KOPT-K1 (cell line): ENCODE results near the gene ORC3.

Experiments
- H3K27ac ChIP-seq: fragments of 200-600 bp; sonication (generic); 2 replicates; pipeline ENCODE4 v1.5.1; 2016; ENCODE audit warnings: antibody characterized with exemption, mild to moderate bottlenecking, low read depth, low read length; ENCODE audit not compliant: poor library complexity, severe bottlenecking
- H3K36me3 ChIP-seq: fragments of 200-600 bp; sonication (generic); 2 replicates; pipeline ENCODE4 v1.5.1; 2017; ENCODE audit warnings: antibody characterized with exemption, mild to moderate bottlenecking, low read length, moderate library complexity; ENCODE audit not compliant: insufficient read depth
- H3K9me3 ChIP-seq: fragments of 200-600 bp; sonication (generic); 2 replicates; pipeline ENCODE4 v1.5.1; 2017; ENCODE audit warnings: antibody characterized with exemption, low read length, mild to moderate bottlenecking; ENCODE audit not compliant: insufficient read depth, poor library complexity, severe bottlenecking

Gene ORC3

GRCh38 chr6:87589693-87590416, at the start of gene ORC3, which contains the start of gene RARS2:
ORC3 (plus strand) TSS chr6:87590135; CDS start chr6:87590169, 34 bp downstream.
RARS2 (minus strand) TSS chr6:87589987; CDS start chr6:87589957, 30 bp downstream.
- H3K9me3 ChIP-seq, result no peaks in the 10 kb centered on the region
- H3K36me3 ChIP-seq, result peaks cover 24% of the 10 kb centered on the region
- H3K27ac ChIP-seq, result peak within 1 kb of the TSS; percentile 80

- Histone ChIP-seq H3K9me3 (peaks cover 15% of the 10 kb centered on the region), H3K36me3 (peaks cover 61% of the 10 kb centered on the region), H3K27ac (no peak overlapping the region)
Observed at GRCh38 chr6:87540539-87540938, 49.4 kb upstream of the ORC3 start.

- Histone ChIP-seq H3K27ac (no peak overlapping the region), H3K9me3 (peaks cover 15% of the 10 kb centered on the region), H3K36me3 (peaks cover 66% of the 10 kb centered on the region)
Observed at GRCh38 chr6:87541041-87541440, 48.9 kb upstream of the ORC3 start.

- H3K36me3 ChIP-seq, result peaks cover 73% of the 10 kb centered on the region
- peaks cover 15% of the 10 kb centered on the region for H3K9me3 ChIP-seq
- no peak overlapping the region for H3K27ac ChIP-seq
Observed at GRCh38 chr6:87541744-87542143, 48.2 kb upstream of the ORC3 start.

- Histone ChIP-seq H3K36me3 (peaks cover 87% of the 10 kb centered on the region), H3K27ac (no peak overlapping the region)
Observed at GRCh38 chr6:87543696-87544473, 46.0 kb upstream of the ORC3 start.

GRCh38 chr6:87544474-87544735, 45.5 kb upstream of the ORC3 start:
- Histone ChIP-seq H3K9me3 (peaks cover 13% of the 10 kb centered on the region), H3K27ac (no peak overlapping the region), H3K36me3 (peaks cover 84% of the 10 kb centered on the region)

More at GRCh38 chr6:87543696-87544473, 46.0 kb upstream of the ORC3 start:
- peaks cover 15% of the 10 kb centered on the region for H3K9me3 ChIP-seq

- no peak overlapping the region for H3K27ac ChIP-seq
- peaks cover 73% of the 10 kb centered on the region for H3K36me3 ChIP-seq
- H3K9me3 ChIP-seq, result no peaks in the 10 kb centered on the region
Observed at GRCh38 chr6:87551799-87552198, 38.1 kb upstream of the ORC3 start.

GRCh38 chr6:87553159-87553765, 36.7 kb upstream of the ORC3 start:
- H3K36me3 ChIP-seq, result peaks cover 68% of the 10 kb centered on the region
- no peak overlapping the region for H3K27ac ChIP-seq

GRCh38 chr6:87555506-87555905, 34.4 kb upstream of the ORC3 start:
- Histone ChIP-seq H3K36me3 (peaks cover 75% of the 10 kb centered on the region), H3K27ac (no peak overlapping the region), H3K9me3 (no peaks in the 10 kb centered on the region)

More at GRCh38 chr6:87553159-87553765, 36.7 kb upstream of the ORC3 start:
- H3K9me3 ChIP-seq, result no peaks in the 10 kb centered on the region

- Histone ChIP-seq H3K36me3 (peaks cover 78% of the 10 kb centered on the region), H3K9me3 (no peaks in the 10 kb centered on the region), H3K27ac (no peak overlapping the region)
Observed at GRCh38 chr6:87558446-87558845, 31.5 kb upstream of the ORC3 start.

GRCh38 chr6:87561017-87561416, 28.9 kb upstream of the ORC3 start:
- Histone ChIP-seq H3K27ac (no peak overlapping the region), H3K36me3 (peaks cover 64% of the 10 kb centered on the region), H3K9me3 (no peaks in the 10 kb centered on the region)

- Histone ChIP-seq H3K27ac (no peak overlapping the region), H3K36me3 (peaks cover 15% of the 10 kb centered on the region; the same call in 1 of the 2 replicates), H3K9me3 (no peaks in the 10 kb centered on the region)
Observed at GRCh38 chr6:87572021-87572420, 17.9 kb upstream of the ORC3 start.

- peaks cover 20% of the 10 kb centered on the region; the same call in 1 of the 2 replicates for H3K36me3 ChIP-seq
- H3K27ac ChIP-seq, result no peak overlapping the region
- no peaks in the 10 kb centered on the region for H3K9me3 ChIP-seq
Observed at GRCh38 chr6:87572883-87573282, 17.1 kb upstream of the ORC3 start.

- H3K9me3 ChIP-seq, result no peaks in the 10 kb centered on the region
- no peak overlapping the region for H3K27ac ChIP-seq
- peaks cover 14% of the 10 kb centered on the region; the same call in 1 of the 2 replicates for H3K36me3 ChIP-seq
Observed at GRCh38 chr6:87573307-87574024, 16.5 kb upstream of the ORC3 start.
